NCI-H2196 treated with DMSO at 0.1 percent for 48 hours (cell line): ENCODE measurements around the gene MOB3A.
"Not testable (repeated sequence)": the region's sequence is repeated elsewhere in the genome, so short reads cannot be mapped to it uniquely, and the experiment has no call there.

Experiments
- DNase-seq: peaks from one replicate; lab custom pipeline; 2025; ENCODE audit not compliant: unreplicated experiment; lab: John Stamatoyannopoulos, UW

Gene MOB3A

DNA sequence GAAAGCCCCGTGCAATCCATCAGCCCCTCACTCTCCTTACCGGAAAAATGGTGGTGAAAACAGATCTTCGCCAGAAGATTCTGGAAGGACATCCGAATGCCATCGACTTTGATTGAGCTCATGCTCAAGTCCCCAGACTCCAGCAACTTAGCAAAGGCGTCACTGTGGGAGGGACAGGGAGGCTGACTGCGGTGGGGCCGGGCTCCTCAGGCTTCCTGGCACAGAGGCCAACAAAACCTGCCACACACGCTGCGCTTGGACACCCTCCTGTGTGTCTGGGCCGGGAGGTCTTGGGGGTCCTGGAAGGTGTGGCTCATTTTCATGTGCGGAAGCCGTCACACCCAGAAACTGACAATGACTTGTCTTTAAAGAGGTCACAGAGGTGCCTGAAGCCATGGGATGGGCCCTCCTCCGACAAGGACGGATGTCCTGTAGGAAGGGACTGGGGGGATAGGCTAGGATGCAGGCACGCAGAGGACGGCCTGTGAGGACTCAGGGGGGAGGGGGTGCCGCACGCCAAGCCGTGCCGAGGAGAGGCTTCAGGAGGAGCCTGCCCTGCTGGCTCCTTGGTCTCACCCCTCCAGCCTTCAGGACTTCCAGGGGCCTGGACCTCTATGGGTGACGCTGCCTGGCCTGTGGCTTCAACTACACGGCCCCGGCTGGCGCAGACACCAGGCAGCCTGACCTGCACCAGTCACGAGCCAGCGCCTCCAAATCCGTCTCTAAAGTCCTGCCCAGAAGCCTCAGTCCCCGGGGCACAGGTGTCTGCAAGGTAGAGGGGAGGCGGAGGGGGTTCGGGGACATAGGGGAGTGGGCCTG, 13.1 kb upstream of the MOB3A start:
- no peak for DNase-seq

DNA sequence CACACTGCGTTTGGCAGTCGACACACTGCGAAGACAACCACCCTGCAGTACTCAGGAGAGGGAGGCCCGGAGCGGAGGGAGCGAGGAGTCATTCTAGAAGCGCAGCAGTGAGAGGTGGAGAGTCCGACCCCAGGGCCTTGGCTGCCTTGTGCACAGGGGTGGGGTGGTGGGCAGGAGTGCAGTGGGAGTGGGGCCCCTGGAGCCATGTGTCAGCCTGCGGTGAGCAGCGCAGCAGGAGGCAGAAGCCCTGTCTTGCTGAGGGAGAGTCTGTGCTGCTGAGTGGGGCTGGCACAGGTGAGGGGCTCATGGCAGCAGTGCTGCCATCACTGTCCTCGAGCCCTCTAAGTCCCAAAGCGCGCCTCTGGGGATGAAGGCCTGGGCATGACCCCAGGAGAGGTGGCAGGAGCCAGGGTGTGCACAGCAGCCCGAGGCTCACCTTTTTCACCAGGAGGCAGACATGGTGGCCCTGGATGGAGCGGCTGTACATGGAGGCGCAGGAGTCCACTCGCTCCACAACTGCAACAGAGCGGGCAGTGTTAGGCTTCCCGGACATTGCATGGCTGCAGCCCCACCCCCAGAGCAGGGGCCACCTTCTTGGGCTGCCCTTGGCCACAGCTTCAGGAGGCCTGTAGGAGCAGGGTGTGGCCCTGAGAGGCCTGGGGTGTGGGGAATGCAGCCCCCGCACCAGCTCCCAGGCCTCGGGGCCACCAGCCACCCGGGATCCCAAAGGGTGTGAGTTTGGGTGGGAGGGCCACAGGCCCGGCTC, 12.3 kb upstream of the MOB3A start:
- DNase-seq = no peak

DNA sequence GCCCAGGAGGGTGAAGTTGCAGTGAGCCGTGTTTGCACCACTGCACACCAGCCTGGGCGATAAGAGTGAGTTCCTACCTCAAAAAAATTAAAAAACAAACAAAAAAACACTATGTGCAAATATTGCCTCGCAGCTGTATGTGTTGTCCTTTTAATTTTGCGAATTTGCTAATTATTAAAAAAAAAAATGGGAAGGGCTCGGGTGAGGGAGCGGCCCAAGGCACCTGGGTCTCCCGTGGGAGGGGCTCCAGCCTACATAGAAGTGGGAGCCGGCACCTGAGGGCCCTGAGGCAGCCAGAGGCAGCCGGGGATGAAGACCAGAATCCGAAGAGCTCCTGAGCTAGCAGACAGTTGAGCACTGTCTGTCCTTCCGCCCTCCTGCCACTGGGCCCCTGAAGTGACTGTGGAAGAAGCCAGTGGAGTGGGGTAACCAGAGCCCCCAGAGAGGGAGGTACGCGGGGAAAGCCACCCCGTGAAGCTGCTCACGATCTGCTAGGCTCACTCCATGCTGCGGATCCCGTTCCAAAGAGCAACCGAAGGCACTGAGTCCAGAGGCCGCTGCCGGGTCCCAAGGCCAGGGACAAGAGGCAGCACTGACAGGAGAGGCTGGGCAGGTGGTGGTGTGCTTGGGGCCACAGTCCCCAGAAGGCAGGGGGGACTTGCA, 7.0 kb upstream of the MOB3A start:
- no peak for DNase-seq

DNA sequence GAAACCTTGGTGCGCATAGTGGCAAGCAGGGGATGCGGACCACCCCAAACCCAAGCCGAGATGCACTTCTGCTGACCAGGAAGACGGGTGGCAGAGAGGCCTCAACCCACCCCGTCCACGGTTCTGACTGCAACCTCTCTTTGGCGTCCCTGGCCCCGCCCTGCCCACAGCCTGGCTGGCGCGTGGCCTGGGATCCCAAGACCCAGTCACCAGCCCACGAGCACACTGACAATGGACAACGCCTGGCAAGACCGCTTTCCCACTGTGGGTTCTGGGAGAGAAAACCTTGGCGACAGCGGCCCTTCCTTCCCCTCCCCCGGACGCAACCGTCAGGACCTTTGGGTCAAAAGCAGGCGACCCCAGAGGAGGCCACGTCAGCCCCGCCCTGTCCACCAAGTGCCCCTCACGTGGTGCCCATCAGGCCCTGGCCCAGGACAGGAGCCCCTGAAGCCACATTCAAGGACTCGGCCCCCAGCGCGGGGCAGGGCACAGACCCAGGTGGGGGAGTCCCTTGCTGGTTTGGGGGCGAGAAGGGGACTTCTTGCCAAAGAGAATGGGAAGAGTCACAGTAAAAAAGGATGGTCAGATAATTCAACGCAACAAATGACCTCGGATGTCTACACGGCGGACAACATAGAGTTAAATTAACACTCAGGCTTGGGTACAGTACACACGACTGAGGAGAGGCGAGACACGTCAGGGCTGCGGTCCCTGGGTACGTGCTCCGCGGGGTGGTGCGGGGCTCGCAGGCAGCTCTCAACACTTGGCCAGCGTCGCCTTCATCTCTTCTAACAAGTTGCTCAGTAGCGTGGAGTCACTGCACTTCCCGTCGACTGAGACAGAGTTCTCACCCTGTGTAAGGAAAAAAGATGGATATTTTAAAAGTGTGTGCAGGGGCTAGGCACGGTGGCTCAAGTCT, 5.5 kb upstream of the MOB3A start:
- no peak for DNase-seq

DNA sequence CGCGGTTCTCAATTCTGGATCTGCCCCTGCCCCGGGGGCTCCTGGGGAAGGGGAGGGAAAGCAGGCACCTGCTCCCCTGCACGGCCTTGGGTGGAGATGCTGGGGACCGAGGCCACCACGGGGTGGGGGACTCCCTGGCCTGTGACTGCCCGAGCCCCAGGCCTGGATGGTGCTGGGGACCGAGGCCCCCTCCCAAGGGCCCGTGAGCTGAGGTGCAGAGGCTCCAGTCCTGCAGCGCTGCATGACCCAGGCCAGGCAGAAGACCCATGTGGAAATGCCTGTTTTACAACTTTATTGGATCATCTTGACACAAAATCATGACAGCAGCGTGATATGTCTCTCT, 4.6 kb upstream of the MOB3A start:
- no peak for DNase-seq

DNA sequence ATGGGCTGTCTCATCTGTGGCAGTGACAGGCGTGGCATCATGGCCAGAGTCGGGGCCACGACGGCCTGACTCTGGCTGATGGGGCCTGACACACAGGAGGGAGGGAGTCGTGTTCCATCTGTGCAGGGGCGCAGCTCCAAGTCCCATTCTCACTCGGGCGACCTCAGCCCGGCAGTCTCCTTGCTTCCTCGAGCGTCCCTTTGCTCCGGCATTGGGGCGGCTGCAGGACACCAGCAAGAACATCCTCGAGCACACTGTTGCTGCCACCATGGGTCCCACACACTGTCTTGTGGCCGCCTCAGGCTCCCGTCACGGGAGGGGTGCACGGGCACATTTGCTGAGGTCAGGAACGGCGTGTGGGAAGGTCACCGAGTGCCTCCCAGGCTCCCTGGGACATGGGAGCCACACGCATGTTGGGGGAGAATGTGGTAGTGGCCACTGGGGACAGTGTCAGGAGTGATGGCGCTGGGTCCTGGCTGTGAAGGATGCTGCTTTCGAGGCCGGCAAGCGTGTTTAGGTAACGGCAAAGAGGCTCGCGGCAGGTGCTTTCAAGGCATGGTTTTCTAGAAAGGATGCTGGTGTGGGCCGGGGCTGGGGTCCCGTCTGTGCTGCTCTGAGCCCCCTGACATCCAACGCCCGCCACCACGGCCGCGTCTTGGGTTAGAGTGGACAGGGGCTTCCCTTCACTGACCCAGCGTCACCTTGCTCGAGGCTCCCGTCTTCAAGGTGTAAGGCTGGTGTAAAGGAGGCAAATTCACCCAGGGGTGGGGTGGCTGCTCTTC, 4.0 kb upstream of the MOB3A start:
- no peak for DNase-seq

DNA sequence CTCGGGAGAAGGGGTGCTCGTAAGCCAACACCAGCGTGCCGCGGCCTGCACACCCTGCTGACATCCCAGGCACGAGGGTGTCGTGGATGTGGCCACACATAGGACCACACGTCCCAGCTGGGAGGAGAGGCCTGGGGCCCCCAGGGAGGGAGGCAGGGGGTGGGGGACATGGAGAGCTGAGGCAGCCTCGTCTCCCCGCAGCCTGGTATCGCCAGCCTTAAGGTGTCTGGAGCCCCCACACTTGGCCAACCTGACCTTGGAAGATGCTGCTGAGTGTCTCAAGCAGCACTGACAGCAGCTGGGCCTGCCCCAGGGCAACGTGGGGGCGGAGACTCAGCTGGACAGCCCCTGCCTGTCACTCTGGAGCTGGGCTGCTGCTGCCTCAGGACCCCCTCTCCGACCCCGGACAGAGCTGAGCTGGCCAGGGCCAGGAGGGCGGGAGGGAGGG, 3.0 kb upstream of the MOB3A start:
- no peak for DNase-seq

DNA sequence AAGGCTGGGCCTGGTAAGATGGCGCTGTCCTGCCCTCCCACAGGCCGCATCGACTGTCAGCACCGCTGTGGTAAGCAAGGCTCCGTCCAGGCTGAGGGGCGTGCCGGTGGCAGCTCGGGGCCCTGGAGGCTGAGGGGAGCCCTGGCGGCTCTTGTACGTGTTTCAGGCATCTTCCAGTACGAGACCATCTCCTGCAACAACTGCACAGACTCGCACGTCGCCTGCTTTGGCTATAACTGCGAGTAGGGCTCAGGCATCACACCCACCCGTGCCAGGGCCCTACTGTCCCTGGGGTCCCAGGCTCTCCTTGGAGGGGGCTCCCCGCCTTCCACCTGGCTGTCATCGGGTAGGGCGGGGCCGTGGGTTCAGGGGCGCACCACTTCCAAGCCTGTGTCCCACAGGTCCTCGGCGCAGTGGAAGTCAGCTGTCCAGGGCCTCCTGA, 1.8 kb upstream of the MOB3A start:
- DNase-seq = no peak

DNA sequence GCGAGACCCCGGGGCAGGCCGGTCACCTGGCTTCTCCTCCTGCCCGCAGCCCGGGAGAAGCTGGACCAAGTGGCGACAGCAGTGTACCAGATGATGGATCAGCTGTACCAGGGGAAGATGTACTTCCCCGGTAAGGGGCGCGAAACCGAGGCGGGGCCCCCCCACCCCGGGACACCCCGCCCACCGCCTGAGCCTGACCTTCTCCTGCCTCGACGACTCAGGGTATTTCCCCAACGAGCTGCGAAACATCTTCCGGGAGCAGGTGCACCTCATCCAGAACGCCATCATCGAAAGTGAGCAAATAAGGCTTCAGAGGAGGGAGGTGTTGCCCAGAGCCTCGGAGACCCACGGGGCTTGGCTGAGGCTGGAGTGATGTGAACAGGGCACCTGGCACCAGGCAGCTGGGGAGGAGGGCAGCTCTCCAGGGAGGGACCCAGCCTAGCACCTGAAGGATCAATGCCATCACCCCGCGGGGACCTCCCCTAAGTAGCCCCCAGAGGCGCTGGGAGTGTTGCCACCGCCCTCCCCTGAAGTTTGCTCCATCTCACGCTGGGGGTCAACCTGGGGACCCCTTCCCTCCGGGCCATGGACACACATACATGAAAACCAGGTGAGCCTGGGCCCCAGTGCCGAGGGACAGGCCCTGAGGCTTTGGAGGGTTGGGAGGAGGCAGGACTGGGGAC, 1.2 kb upstream of the MOB3A start:
- no peak for DNase-seq

DNA sequence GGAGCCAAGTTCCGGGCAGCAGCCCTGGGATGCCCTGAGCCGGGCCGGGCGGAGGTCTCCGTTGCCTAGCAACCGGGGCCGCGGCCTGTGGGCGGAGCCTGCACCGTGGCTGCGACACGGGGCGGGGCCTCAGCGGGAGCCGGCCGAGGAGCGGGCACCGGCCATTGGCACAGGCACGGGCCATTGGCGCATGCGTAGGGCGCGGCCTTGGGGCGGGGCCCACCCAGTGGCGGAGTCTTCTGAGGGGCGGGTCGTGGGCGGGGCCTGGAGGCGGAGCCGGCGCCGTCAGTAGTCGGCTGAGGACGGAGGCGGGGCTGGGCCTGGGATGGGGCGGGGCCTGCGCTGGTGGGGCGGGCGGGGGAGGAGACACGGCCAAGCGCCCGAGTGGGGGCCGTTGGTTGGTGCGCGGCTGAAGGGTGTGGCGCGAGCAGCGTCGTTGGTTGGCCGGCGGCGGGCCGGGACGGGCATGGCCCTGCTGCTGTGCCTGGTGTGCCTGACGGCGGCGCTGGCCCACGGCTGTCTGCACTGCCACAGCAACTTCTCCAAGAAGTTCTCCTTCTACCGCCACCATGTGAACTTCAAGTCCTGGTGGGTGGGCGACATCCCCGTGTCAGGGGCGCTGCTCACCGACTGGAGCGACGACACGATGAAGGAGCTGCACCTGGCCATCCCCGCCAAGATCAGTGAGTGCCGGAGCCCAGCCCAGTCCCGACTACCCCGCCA, 515 bp upstream of the MOB3A start, which contains the start of gene IZUMO4:
TSS of gene IZUMO4 (plus strand) at position 436 of the 723 bp plus-strand sequence. CDS start at position 467, 31 bp downstream.
- peak; percentile 98 for DNase-seq

DNA sequence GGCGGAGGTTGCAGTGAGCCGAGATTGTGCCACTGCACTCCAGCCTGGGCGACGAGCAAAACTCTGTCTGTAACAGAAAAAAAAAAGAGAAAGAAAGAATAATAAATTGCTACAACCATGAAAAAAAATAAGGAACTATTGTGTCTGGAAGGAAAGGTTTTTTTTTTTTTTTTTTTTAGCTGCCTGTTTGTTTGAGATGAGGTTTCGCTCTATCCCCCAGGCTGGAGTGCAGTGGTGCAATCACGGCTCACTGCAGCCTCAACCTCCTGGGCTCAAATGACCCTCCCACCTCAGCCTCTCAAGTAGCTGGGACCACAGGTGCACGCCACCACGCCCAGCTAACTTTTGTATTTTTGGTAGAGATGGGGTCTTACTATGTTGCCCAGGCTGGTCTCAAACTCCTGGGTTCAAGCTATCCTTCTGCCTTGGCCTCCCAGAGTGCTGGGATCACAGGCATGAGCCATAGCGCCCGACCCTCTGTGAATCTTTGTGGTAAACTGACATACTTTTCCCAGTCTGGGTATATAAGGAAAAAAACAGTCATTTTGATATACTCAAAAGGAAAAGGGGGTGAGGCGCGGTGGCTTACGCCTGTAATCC, 4.1 kb downstream of the MOB3A start:
- DNase-seq = not testable (repeated sequence)

DNA sequence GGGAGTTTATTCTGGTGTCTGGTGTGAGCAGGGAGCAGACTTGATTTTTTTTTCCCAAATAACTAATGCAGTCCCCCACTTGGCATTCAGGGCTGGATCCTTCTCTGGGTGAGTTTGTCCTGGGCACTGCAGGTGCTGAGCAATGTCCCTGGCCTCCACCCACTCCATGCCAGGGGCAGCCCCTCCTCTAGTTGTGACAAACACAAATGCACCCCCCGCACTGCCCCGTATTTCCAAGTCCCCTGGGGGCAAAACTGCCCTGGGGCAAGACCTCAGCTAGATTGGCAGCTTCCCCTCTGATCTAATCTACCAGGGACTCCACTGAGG, 6.4 kb downstream of the MOB3A start:
- no peak for DNase-seq

DNA sequence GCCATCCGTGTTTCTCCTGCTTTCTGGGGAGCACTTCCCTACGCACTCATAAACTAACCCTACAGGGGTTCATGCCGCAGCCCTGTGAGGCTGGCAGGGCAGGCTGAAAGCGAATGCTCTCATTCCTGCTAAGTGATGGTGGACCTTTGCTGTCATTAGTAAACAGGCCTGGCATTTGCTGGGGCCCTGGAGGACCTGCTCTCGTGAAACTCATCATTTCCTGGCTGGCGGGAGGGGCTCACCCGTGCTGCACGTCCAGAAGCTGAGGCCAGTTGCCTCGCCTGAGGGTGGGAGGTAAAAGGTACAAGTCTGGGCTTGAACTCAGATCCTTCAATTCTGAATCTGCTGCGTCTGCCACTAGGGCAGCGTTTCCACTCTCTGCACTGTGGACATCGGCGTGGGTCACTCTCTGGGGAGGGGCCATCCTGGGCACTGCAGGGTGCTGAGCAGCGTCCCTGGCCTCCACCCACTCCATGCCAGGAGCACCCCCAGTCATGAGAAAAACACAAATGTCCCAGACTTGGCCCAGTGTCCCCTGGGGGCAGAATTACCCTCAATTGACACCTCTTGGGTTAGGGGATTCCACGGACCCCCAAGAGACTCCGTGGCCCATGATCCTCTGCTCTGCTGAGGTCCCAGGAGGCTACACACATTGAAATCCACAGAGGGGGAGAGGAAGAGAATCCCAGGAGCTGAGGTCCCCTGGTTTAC, 7.0 kb downstream of the MOB3A start:
- no peak for DNase-seq

DNA sequence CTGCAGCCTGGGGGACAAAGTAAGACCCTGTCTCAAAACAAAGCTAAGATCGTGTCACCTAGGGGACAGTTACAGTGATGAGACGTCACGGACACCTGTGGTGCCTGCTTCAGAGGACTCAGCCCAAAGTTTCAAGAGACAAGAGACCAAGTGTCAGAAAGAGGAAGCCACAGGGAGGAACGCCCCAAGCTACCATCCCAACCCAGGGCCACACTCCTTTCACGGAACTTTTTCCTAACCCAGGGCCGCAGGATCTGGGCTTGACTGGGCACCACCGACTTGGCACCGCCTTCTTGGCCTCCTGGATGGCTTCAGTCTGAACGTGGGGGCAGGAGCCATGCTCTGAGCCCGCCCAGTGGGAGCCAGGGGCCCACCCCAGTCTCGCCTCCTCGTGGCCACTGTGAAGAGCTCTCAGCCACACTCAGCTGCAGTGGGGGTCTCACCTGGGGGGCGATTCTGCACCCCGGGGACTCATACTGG, 8.5 kb downstream of the MOB3A start:
- no peak for DNase-seq

DNA sequence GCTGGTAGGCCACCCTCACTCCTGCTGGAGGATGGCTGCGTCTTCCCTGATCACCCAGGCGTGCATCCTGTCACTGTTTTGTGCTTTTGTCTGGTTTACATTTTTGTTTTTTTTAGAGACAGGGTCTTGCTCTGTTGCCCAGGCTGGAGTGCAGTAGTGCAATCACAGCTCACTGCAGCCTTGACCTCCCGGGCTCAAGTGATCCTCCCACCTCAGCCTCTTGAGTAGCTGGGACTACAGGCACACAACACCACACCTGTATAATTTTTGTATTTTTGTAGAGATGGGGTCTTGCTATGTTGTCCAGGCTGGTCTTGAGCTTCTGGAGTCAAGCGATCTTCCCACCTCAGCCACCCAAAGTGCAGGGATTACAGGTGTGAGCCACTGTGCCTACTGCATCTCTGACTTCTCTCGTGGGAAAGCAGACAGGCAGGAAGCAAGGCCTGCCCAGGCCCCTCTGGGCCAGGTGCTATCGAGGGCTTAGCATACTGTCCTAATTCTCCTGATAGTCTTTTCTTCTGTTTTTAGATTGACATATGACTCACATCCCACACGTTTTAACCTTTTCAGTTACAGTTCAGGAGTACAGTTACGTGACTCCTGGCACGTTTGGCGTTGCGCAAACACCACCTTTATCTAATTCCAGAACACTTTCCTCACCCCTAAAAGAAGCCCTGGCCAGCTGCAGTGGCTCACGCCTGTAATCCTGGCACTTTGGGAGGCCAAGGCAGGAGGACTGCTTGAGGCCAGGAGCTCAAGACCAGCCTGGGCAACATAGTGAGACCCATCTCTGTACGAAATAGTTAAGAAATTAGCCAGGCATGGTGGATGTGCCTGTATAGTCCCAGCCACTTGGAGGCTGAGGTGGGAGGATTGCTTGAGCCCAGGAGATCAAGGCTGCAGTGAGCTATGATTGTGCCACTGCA, 9.2 kb downstream of the MOB3A start:
- DNase-seq = not testable (repeated sequence)

DNA sequence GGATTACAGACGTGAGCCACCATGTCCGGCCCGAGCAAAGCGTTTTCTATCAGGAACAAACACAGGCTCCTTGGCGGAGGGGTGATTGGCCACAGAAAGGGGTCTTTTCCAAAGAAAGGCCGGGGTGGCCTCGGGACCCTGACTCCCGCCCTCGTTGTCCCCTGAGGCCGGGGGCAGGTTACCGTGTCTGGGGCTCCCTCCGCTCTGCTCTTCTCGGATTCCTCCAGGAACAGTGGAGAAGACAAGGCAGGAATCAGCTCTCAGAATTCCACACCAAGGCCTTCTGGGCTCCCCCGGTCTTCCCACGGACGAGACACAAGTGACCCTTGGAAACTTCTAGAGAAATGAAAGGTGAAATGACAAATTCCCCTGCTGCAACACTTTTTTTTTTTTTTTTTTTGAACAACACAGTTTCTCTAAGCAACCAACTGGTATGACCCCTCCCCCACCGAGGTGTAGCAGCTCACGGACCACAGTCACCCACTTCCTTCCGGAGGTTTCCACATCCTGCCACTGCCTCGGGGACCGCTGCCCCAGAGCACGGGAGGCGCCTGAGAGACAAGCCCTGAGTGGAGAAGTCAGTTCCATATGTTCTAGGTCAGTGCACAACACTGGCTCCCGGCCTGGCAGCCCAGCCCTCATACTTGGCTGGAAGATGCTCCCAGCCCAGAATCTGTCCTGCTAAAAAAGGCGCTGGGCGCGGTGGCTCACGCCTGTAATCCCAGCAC, 11.0 kb downstream of the MOB3A start:
- DNase-seq = no peak
